KOPT-K1 (cell line): ENCODE results near the gene MYOCOS.
"Not testable (repeated sequence)": the region's sequence is repeated elsewhere in the genome, so short reads cannot be mapped to it uniquely, and the experiment has no call there.

Experiments
- H3K27ac ChIP-seq: fragments of 200-600 bp; sonication (generic); 2 replicates; pipeline ENCODE4 v1.5.1; 2016; ENCODE audit warnings: antibody characterized with exemption, mild to moderate bottlenecking, low read depth, low read length; ENCODE audit not compliant: poor library complexity, severe bottlenecking
- H3K36me3 ChIP-seq: fragments of 200-600 bp; sonication (generic); 2 replicates; pipeline ENCODE4 v1.5.1; 2017; ENCODE audit warnings: antibody characterized with exemption, mild to moderate bottlenecking, low read length, moderate library complexity; ENCODE audit not compliant: insufficient read depth
- H3K9me3 ChIP-seq: fragments of 200-600 bp; sonication (generic); 2 replicates; pipeline ENCODE4 v1.5.1; 2017; ENCODE audit warnings: antibody characterized with exemption, low read length, mild to moderate bottlenecking; ENCODE audit not compliant: insufficient read depth, poor library complexity, severe bottlenecking

The MYOCOS gene

GRCh38 chr1:171606402-171606941 is 15.6 kb upstream of the MYOCOS start:
- H3K36me3 ChIP-seq = no peaks in the 10 kb centered on the region
- no peaks in the 10 kb centered on the region for H3K9me3 ChIP-seq
- no peak overlapping the region for H3K27ac ChIP-seq

- Histone ChIP-seq H3K9me3 (no peaks in the 10 kb centered on the region), H3K27ac (no peak overlapping the region), H3K36me3 (no peaks in the 10 kb centered on the region)
Observed at GRCh38 chr1:171610385-171610784, 11.7 kb upstream of the MYOCOS start.

- Histone ChIP-seq H3K9me3 (no peaks in the 10 kb centered on the region), H3K27ac (no peak overlapping the region), H3K36me3 (no peaks in the 10 kb centered on the region)
Observed at GRCh38 chr1:171611306-171611705, 10.7 kb upstream of the MYOCOS start.

- no peaks in the 10 kb centered on the region for H3K36me3 ChIP-seq
- H3K27ac ChIP-seq = no peak overlapping the region
- H3K9me3 ChIP-seq = no peaks in the 10 kb centered on the region
Observed at GRCh38 chr1:171613282-171613681, 8.8 kb upstream of the MYOCOS start.

GRCh38 chr1:171615122-171615906 is 6.7 kb upstream of the MYOCOS start:
- H3K36me3 ChIP-seq, H3K9me3 ChIP-seq, H3K27ac ChIP-seq: not testable (repeated sequence)

GRCh38 chr1:171616586-171616985 is 5.5 kb upstream of the MYOCOS start:
- no peak overlapping the region for H3K27ac ChIP-seq
- no peaks in the 10 kb centered on the region for H3K36me3 ChIP-seq

GRCh38 chr1:171623651-171624331 is 1.7 kb downstream of the MYOCOS start:
- Histone ChIP-seq H3K27ac (no peak overlapping the region), H3K36me3 (no peaks in the 10 kb centered on the region), H3K9me3 (no peaks in the 10 kb centered on the region)

More at GRCh38 chr1:171616586-171616985, 5.5 kb upstream of the MYOCOS start:
- no peaks in the 10 kb centered on the region for H3K9me3 ChIP-seq

GRCh38 chr1:171625225-171625624 is 3.2 kb downstream of the MYOCOS start:
- Histone ChIP-seq H3K9me3 (no peaks in the 10 kb centered on the region), H3K36me3 (no peaks in the 10 kb centered on the region), H3K27ac (no peak overlapping the region)

- no peaks in the 10 kb centered on the region for H3K36me3 ChIP-seq
- H3K27ac ChIP-seq = no peak overlapping the region
- H3K9me3 ChIP-seq = no peaks in the 10 kb centered on the region
Observed at GRCh38 chr1:171627020-171627419, 5.0 kb downstream of the MYOCOS start.

- no peaks in the 10 kb centered on the region for H3K36me3 ChIP-seq
- H3K9me3 ChIP-seq = no peaks in the 10 kb centered on the region
- no peak overlapping the region for H3K27ac ChIP-seq
Observed at GRCh38 chr1:171628225-171628624, 6.2 kb downstream of the MYOCOS start.

- Histone ChIP-seq H3K36me3 (no peaks in the 10 kb centered on the region), H3K9me3 (no peaks in the 10 kb centered on the region), H3K27ac (no peak overlapping the region)
Observed at GRCh38 chr1:171635661-171636060, 13.6 kb downstream of the MYOCOS start.

- no peaks in the 10 kb centered on the region for H3K36me3 ChIP-seq
- H3K9me3 ChIP-seq = no peaks in the 10 kb centered on the region
- no peak overlapping the region for H3K27ac ChIP-seq
Observed at GRCh38 chr1:171636141-171636540, 14.1 kb downstream of the MYOCOS start.

GRCh38 chr1:171637928-171638576 is 16.0 kb downstream of the MYOCOS start:
- H3K27ac ChIP-seq = no peak overlapping the region
- no peaks in the 10 kb centered on the region for H3K36me3 ChIP-seq
- no peaks in the 10 kb centered on the region for H3K9me3 ChIP-seq

GRCh38 chr1:171640225-171640624 is 18.2 kb downstream of the MYOCOS start:
- H3K27ac ChIP-seq = no peak overlapping the region
- H3K36me3 ChIP-seq = no peaks in the 10 kb centered on the region
- H3K9me3 ChIP-seq = no peaks in the 10 kb centered on the region
